ENCODE results near the gene SLC35D3.
"Not testable (repeated sequence)": the region's sequence is repeated elsewhere in the genome, so short reads cannot be mapped to it uniquely, and the experiment has no call there.

Gene SLC35D3

DNA sequence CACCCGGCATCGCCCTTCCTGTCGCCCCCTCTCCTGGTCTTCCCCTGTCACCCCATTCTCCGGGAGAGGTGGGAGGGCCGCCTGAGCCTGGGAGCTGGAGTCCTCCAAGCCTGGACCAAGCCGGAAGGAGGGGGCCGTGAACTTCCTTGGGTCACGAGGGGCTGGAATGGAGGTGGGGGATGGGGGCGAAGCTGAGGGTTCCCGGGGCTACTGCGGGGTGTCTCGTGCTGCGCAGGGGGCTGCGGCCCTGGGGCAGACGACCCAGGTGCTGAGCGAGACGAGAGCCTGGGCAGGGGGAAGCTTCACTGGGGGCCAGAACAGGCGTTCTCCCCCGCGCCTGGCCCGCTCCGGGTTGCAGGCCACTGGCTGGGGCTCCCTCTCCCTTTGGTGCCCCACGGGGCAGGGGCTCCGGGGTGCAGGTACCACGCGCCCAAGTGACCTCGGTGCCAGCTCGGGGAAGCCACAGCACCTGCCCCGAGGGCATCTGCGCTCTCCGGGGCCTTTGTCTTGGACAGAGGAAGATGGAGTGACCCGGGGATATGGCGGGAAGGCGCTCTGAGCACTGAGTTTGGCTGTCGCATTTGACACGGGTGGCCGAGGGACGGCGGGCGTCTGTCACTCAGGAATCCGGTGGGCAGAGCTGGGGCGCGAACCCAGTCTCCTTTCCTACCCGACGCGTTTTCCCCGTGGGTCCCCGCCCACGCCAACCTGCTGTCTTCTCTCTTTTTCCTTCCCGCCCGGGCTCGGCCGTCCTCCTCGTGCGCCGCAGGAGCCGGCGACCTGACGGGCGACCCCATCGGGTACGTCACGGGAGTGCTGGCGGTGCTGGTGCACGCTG lies 1.2 kb downstream of the SLC35D3 start:
- DNase-seq (ENCODE audit: low read depth in 2 of 2): no peak

GRCh38 chr6:136923954-136924673 lies 2.0 kb downstream of the SLC35D3 start:
- no peak for DNase-seq (ENCODE audit: low read depth in 2 of 2)

GRCh38 chr6:136926383-136926782 lies 4.3 kb downstream of the SLC35D3 start:
- DNase-seq (ENCODE audit: low read depth in 2 of 2): no peak

GRCh38 chr6:136927292-136927691 lies 5.2 kb downstream of the SLC35D3 start:
- no peak for DNase-seq (ENCODE audit: low read depth in 2 of 2)

- DNase-seq (ENCODE audit: low read depth in 2 of 2): no peak
These were observed 8.4 kb downstream of the SLC35D3 start for GRCh38 chr6:136930528-136930927.

GRCh38 chr6:136932599-136932998 lies 10.5 kb downstream of the SLC35D3 start:
- DNase-seq (ENCODE audit: low read depth in 2 of 2): no peak

GRCh38 chr6:136945072-136945471 lies 23.0 kb downstream of the SLC35D3 start:
- DNase-seq (ENCODE audit: low read depth in 2 of 2): no peak

DNA sequence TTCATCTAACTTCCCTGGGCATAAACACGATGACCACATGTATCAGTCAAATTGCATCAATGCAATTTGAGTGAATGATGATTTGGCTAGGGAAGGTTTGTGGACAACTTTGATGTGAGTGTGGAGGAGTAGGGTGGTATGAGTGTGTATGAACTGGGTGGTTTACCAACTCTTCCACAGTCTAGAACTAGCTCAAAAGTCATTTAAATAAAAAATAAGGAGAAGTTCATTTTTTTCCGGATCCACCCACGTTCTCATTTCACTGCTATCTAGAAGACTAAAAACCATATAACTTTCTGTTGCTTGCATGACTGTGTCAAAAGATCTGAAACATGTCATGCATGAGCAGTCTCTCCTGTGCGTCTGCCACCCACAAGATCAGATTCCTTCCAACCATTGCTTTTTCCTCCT lies 23.6 kb downstream of the SLC35D3 start:
- DNase-seq (ENCODE audit: low read depth in 2 of 2): no peak

- DNase-seq (ENCODE audit: low read depth in 2 of 2): no peak
These were observed 24.9 kb downstream of the SLC35D3 start for GRCh38 chr6:136947037-136947436.

GRCh38 chr6:136949957-136950356 lies 27.9 kb downstream of the SLC35D3 start:
- DNase-seq (ENCODE audit: low read depth in 2 of 2): not testable (repeated sequence)

GRCh38 chr6:136950436-136951126 lies 28.5 kb downstream of the SLC35D3 start:
- DNase-seq (ENCODE audit: low read depth in 2 of 2): no peak

DNA sequence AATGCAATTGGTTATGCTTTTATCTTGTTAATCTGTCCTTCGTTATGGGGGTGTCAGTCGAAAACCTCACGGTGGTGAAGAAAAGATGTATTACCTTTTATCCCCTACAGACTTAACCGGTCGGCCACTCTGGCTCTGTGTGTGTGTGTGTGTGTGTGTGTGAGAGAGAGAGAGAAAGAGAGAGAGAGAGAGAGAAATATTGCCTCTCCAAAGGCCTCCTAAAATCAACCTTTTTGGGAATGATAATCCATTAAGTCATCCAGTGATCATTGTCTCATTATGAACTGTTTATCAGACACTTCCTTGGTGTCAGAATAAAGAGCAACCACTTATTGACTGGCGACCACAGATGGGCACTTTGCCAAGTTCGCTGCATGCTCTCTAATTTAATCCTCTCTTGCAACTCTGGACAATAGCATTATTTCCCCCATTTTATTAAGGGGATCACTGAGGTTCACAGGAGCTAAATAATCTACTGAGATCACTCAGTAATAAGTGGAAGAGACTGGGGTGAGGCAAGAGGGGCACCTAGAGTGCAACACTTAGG lies 30.7 kb downstream of the SLC35D3 start:
- DNase-seq (ENCODE audit: low read depth in 2 of 2): no peak

GRCh38 chr6:136955123-136955522 lies 33.0 kb downstream of the SLC35D3 start:
- no peak for DNase-seq (ENCODE audit: low read depth in 2 of 2)

- no peak for DNase-seq (ENCODE audit: low read depth in 2 of 2)
These were observed 34.8 kb downstream of the SLC35D3 start for GRCh38 chr6:136956590-136957544.

GRCh38 chr6:136958168-136958567 lies 36.1 kb downstream of the SLC35D3 start:
- no peak for DNase-seq (ENCODE audit: low read depth in 2 of 2)

- no peak for DNase-seq (ENCODE audit: low read depth in 2 of 2)
These were observed 37.4 kb downstream of the SLC35D3 start for GRCh38 chr6:136959471-136959891.

DNA sequence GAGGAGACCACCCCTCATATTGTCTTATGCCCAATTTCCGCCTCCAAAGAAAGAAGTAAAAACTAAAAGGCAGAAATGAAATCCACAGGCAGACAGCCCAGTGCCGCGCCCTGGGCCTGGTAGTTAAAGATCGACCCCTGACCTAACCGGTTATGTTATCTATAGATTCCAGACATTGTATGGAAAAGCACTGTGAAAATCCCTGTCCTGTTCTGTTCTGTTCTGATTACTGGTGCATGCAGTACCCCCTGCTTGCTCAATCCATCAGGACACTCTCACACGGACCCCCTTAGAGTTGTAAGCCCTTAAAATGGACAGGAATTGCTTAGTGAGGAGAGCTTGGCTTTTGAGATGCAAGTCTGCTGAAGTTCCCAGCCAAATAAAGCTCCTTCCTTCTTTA lies 37.8 kb downstream of the SLC35D3 start:
- DNase-seq (ENCODE audit: low read depth in 2 of 2): not testable (repeated sequence)

DNA sequence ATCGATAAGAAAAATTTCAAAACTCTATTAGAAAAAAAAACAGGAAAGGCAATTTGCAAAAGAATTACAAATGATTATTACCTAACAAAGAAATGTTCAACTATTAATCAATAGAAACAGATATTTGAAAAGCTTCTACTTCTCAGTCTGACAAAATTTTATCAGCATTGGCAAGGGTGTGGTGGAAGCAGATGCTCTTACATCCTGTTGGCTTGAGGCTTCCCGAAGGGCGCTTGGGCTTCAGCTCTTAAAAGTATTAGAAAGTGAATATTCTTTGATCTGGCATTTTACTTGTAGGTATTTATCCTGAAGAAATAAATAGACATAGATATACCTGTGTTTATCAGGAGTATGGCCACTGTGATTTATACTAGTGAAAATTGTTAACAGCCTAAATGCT lies 38.7 kb downstream of the SLC35D3 start:
- no peak for DNase-seq (ENCODE audit: low read depth in 2 of 2)

DNA sequence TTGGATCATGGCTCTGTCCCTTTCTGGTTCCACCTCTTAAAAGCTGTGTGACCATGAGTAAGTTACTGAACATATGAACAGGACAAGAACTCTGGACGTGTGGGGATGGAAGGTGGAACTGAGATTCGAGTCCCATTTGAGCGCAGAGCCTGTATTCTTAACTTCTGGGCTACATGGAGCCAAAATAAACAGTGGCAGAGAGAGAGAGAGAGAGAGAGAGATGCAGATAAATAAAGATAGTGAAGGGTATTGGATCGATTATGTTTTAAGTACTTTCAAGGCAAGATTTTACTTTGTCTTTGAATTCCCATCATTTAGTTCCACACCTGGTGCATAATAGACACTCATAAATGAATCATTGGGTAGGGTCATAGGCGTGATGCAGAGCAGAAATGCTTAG lies 39.7 kb downstream of the SLC35D3 start:
- DNase-seq (ENCODE audit: low read depth in 2 of 2): no peak

- DNase-seq (ENCODE audit: low read depth in 2 of 2): no peak
These were observed 40.6 kb downstream of the SLC35D3 start for GRCh38 chr6:136962661-136963060.

- no peak for DNase-seq (ENCODE audit: low read depth in 2 of 2)
These were observed 41.2 kb downstream of the SLC35D3 start for GRCh38 chr6:136963259-136963658.
